Right cardiac atrium (tissue), 5 donors: Measurements from ENCODE around the gene PPOX. TPM values are rescaled to one million over a fixed set of nuclear protein-coding genes. Genes with fewer than 3 reads are reported as not detected.
A peak's percentile ranks its signal among the peaks of the same experiment; 100 is the strongest.

Experiments
- ATAC-seq, 2 donors: fragments of 200-7000 bp; cut with Tn5 transposase; one replicate each; pipeline versions ENCODE4 v1.8.0 to v1.9.1; 2020; ENCODE audit warnings: moderate library complexity in 2 of 2, mild to moderate bottlenecking in 1 of 2
- DNase-seq, 3 donors: peaks; one replicate each; pipeline ENCODE4 v3.0.0-alpha.2; 2020
- H3K27ac ChIP-seq: one replicate; pipeline ENCODE4 v1.5.1; 2013; ENCODE audit warnings: mild to moderate bottlenecking, low read length, control low read depth, moderate library complexity
- H3K27me3 ChIP-seq: one replicate; pipeline ENCODE4 v1.6.1; 2013; ENCODE audit not compliant: control insufficient read depth, insufficient read depth
- H3K4me1 ChIP-seq: one replicate; pipeline ENCODE4 v1.6.1; 2013; ENCODE audit warnings: low read length; ENCODE audit not compliant: control insufficient read depth, insufficient read depth
- H3K4me3 ChIP-seq: one replicate; pipeline ENCODE4 v1.5.1; 2013; ENCODE audit warnings: low read length, control low read depth
- H3K9me3 ChIP-seq: one replicate; pipeline ENCODE4 v1.6.1; 2013; ENCODE audit warnings: low read length; ENCODE audit not compliant: control insufficient read depth
- WGBS: extraction: QIAGEN DNeasy Blood & Tissue Kit; methylation state at CpG from one replicate; pipeline ENCODE4 v1.1.7; 2013; 5-methylcytosine and 5-hydroxymethylcytosine counted together
- intact Hi-C, 4 donors: fragments of 100-400 bp; cut with DNase I; formaldehyde crosslinking; loops; one replicate each; pipeline versions ENCODE4 v1.11.0 to v1.14.0; 2022 to 2023
- polyA plus RNA-seq: library from polyadenylated mRNA; stranded (reverse); fragments of 200-250 nt; gene quantifications from one replicate; pipeline ENCODE4 v1.2.3, GENCODE V29; 2013
- total RNA-seq, 4 donors: library from RNA; stranded (reverse); fragmentation: NEBNext Ultra II Directional; extraction: Animal tissue kit (Norgen Biotek cat#: 25700); gene quantifications; one replicate each; pipeline ENCODE4 v1.2.1, GENCODE V29; 2021
- donor health status: healthy with polysubstance abuse.
- donor health status: DM: no; HTN: yes; CAD: no.
- donor health status: DM: no; HTN: no; CAD: no.
- donor health status: DM: no; HTN: yes; CAD: no; lungs with severe emphysema.
- donor health status: DM: yes; HTN: yes; CAD: no.

PPOX gene
- total and polyA plus RNA-seq, 5 donors = 11.4 to 16.0 (median 15.2) TPM

- Histone ChIP-seq H3K4me3 (peak within 1 kb of the TSS; percentile 39), H3K27ac (peak within 1 kb of the TSS; percentile 99), H3K27me3 (no peaks in the 10 kb centered on the region), H3K4me1 (peaks cover 26% of the 10 kb centered on the region), H3K9me3 (no peaks in the 10 kb centered on the region)
- DNase-seq = peak; percentile 79 to 90 (median 87)
- intact Hi-C loops = loop anchor here in 1 of 4 donors (10.0 kb wide), 1 partner anchor 186 kb away; no protein-coding TSS in a partner anchor
- peak; percentile 26 to 62 for ATAC-seq
- 40% methylated on average over 11 of the region's 11 CpGs for WGBS
Observed at GRCh38 chr1:161198897-161199431, 32.7 kb downstream of the PPOX start, which contains the start of gene ADAMTS4. TSS of gene ADAMTS4 (minus strand) at chr1:161199054. CDS start at chr1:161198627, 427 bp downstream.

- 35% methylated on average over 5 of the region's 5 CpGs for WGBS
- peak in 1 of 3 donors; percentile 37 for DNase-seq
Observed at GRCh38 chr1:161199506-161200139, 33.4 kb downstream of the PPOX start.

GRCh38 chr1:161200421-161200991, 34.3 kb downstream of the PPOX start:
- no peaks in the 10 kb centered on the region for H3K27me3 ChIP-seq
- peak overlapping the region; percentile 99 for H3K27ac ChIP-seq
- WGBS = 39% methylated on average over 5 of the region's 5 CpGs
- H3K9me3 ChIP-seq = no peaks in the 10 kb centered on the region
- peaks cover 26% of the 10 kb centered on the region for H3K4me1 ChIP-seq
- peak in 1 of 3 donors; percentile 53 for DNase-seq
- no peak for ATAC-seq
- intact Hi-C loops = no loop called here
- H3K4me3 ChIP-seq = no peak overlapping the region

More at GRCh38 chr1:161199506-161200139, 33.4 kb downstream of the PPOX start:
- H3K9me3 ChIP-seq = no peaks in the 10 kb centered on the region
- H3K27ac ChIP-seq = peak overlapping the region; percentile 99
- intact Hi-C loops = loop anchor here in 1 of 4 donors (10.0 kb wide), 1 partner anchor 185 kb away; no protein-coding TSS in a partner anchor
- no peak overlapping the region for H3K4me3 ChIP-seq
- H3K4me1 ChIP-seq = peaks cover 26% of the 10 kb centered on the region
- no peak for ATAC-seq
- H3K27me3 ChIP-seq = no peaks in the 10 kb centered on the region

GRCh38 chr1:161200992-161201835, 35.0 kb downstream of the PPOX start:
- peak; percentile 48 to 75 for ATAC-seq
- H3K4me1 ChIP-seq = peaks cover 26% of the 10 kb centered on the region
- 26% methylated on average over 13 of the region's 13 CpGs for WGBS

GRCh38 chr1:161201836-161202712, 35.8 kb downstream of the PPOX start, which contains the start of gene NDUFS2:
TSS of gene NDUFS2 (plus strand) at chr1:161202367. CDS start at chr1:161202386, 19 bp downstream.
- peak within 1 kb of the TSS; percentile 98 for H3K4me3 ChIP-seq
- peak; percentile 76 to 90 for ATAC-seq
- H3K27me3 ChIP-seq = no peaks in the 10 kb centered on the region
- peak; percentile 98 to 99 (median 98) for DNase-seq
- intact Hi-C loops = no loop called here
- H3K9me3 ChIP-seq = no peaks in the 10 kb centered on the region
- peaks cover 31% of the 10 kb centered on the region for H3K4me1 ChIP-seq
- H3K27ac ChIP-seq = peak within 1 kb of the TSS; percentile 99
- WGBS = under 1% methylated on average over 53 of the region's 53 CpGs

More at GRCh38 chr1:161200992-161201835, 35.0 kb downstream of the PPOX start:
- peak; percentile 84 to 85 (median 85) for DNase-seq
- Histone ChIP-seq H3K4me3 (peak overlapping the region; percentile 98), H3K9me3 (no peaks in the 10 kb centered on the region), H3K27me3 (no peaks in the 10 kb centered on the region), H3K27ac (peak overlapping the region; percentile 99)
- intact Hi-C loops = no loop called here

- H3K4me3 ChIP-seq = no peak overlapping the region
- peak; percentile 41 to 42 for ATAC-seq
- intact Hi-C loops = no loop called here
Observed at GRCh38 chr1:161206411-161207140, 40.4 kb downstream of the PPOX start.

GRCh38 chr1:161207173-161207572, 40.9 kb downstream of the PPOX start:
- DNase-seq (peak; percentile 71 to 84 (median 84)), ATAC-seq (peak; percentile 88 to 90)
- Histone ChIP-seq H3K27ac (peak overlapping the region; percentile 87), H3K4me1 (peaks cover 13% of the 10 kb centered on the region), H3K9me3 (no peaks in the 10 kb centered on the region), H3K4me3 (no peak overlapping the region), H3K27me3 (no peaks in the 10 kb centered on the region)
- intact Hi-C loops = no loop called here
- WGBS = 48% methylated on average over 8 of the region's 8 CpGs

More at GRCh38 chr1:161206411-161207140, 40.4 kb downstream of the PPOX start:
- Histone ChIP-seq H3K27ac (peak overlapping the region; percentile 96), H3K9me3 (no peaks in the 10 kb centered on the region), H3K4me1 (peaks cover 13% of the 10 kb centered on the region), H3K27me3 (no peaks in the 10 kb centered on the region)
- DNase-seq = peak in 2 of 3 donors; percentile 76 to 81
- 62% methylated on average over 12 of the region's 12 CpGs for WGBS

GRCh38 chr1:161209790-161210409, 43.7 kb downstream of the PPOX start:
- no peaks in the 10 kb centered on the region for H3K27me3 ChIP-seq
- intact Hi-C loops = no loop called here
- peaks cover 6% of the 10 kb centered on the region for H3K4me1 ChIP-seq
- H3K9me3 ChIP-seq = no peaks in the 10 kb centered on the region
- H3K27ac ChIP-seq = no peak overlapping the region
- 33% methylated on average over 11 of the region's 11 CpGs for WGBS
- DNase-seq = peak; percentile 83 to 90 (median 83)
- no peak overlapping the region for H3K4me3 ChIP-seq
- peak; percentile 51 to 54 for ATAC-seq

- no peaks in the 10 kb centered on the region for H3K9me3 ChIP-seq
- no peaks in the 10 kb centered on the region for H3K27me3 ChIP-seq
- peak in 1 of 3 donors; percentile 34 for DNase-seq
- H3K4me1 ChIP-seq = peaks cover 3% of the 10 kb centered on the region
- intact Hi-C loops = no loop called here
- H3K4me3 ChIP-seq = no peak overlapping the region
- H3K27ac ChIP-seq = no peak overlapping the region
- WGBS = 86% methylated on average over 9 of the region's 9 CpGs
- no peak for ATAC-seq
Observed at GRCh38 chr1:161214369-161214768, 48.1 kb downstream of the PPOX start.
